HepG2 (cell line): ENCODE results near the gene ANKRD6. TPM values are rescaled to one million over a fixed set of nuclear protein-coding genes. Genes with fewer than 3 reads are reported as not detected.

Experiments used
- ATAC-seq: fragments of 200-7000 bp; cut with Tn5 transposase; 3 replicates; pipeline ENCODE4 v1.9.1; 2020; ENCODE audit warnings: mild to moderate bottlenecking, moderate library complexity
- BruUV-seq: library from RNA; stranded (reverse); fragments of 400-500 nt; replicated peaks from 2 replicates; lab custom pipeline; 2021; lab: Mats Ljungman, UMichigan
- CTCF ChIA-PET: fragments of 300-600 bp; formaldehyde crosslinking; extraction: SDS; loops from one replicate; lab custom pipeline; 2021; ENCODE audit warnings: low total read pairs, inconsistent platforms, low intra/inter-chr PET ratio; lab: Yijun Ruan, JAX
- POLR2A ChIA-PET: fragments of 350-600 bp; sonication (Branson Sonifier 250); formaldehyde crosslinking; loops from one replicate; lab custom pipeline; 2020; ENCODE audit warnings: antibody characterized with exemption, inconsistent platforms; lab: Yijun Ruan, JAX
- DNase-seq: peaks from one replicate; pipeline ENCODE4 v3.0.0-alpha.2; 2015; ENCODE audit warnings: low spot score
- FAIRE-seq: peaks from 3 replicates; lab custom pipeline; 2011; peaks lifted over from hg19 to GRCh38; lab: Jason Lieb, UNC
- H2AFZ ChIP-seq: one replicate; pipeline ENCODE4 v1.6.1; 2011; ENCODE audit warnings: low read length, inconsistent platforms
- H3K27ac ChIP-seq: fragments of 300-600 bp; 3 replicates; pipeline ENCODE4 v1.8.0; 2011; ENCODE audit warnings: mixed run types, mild to moderate bottlenecking, mixed read lengths, low read length, inconsistent platforms; ENCODE audit not compliant: insufficient read depth; ENCODE audit errors: extremely low read length
- H3K27me3 ChIP-seq, 2 experiments: fragments of 200-600 bp in 1 of 2; 2 replicates in 1 of 2; 3 replicates in 1 of 2; pipeline versions ENCODE4 v1.6.0 to v1.8.0; 2011; ENCODE audit warnings: low read length in 2 of 2, mild to moderate bottlenecking in 2 of 2, moderate library complexity in 2 of 2, inconsistent platforms in 1 of 2; ENCODE audit not compliant: insufficient read depth in 2 of 2, control insufficient read depth in 1 of 2
- H3K36me3 ChIP-seq, 2 experiments: fragments of 200-600 bp in 1 of 2; replicated peaks in 1 of 2; 2 replicates in 1 of 2; 3 replicates in 1 of 2; pipeline versions ENCODE4 v1.5.1 to v1.8.0; 2011; ENCODE audit warnings: low read length in 2 of 2, inconsistent platforms in 1 of 2; ENCODE audit not compliant: insufficient read depth in 2 of 2, control insufficient read depth in 1 of 2
- H3K4me1 ChIP-seq: 2 replicates; pipeline ENCODE4 v1.5.1; 2012; ENCODE audit warnings: low read length, inconsistent platforms; ENCODE audit not compliant: insufficient read depth
- H3K4me2 ChIP-seq: 2 replicates; pipeline ENCODE4 v1.6.0; 2011; ENCODE audit warnings: low read depth, low read length, inconsistent platforms
- H3K4me3 ChIP-seq, 3 experiments: fragments of 200-600 bp in 1 of 3; sonication (generic), shearing (Covaris generic) in 1 of 3; replicated peaks in 1 of 3; 2 replicates each; pipeline ENCODE4 v1.5.1; 2011 to 2016; ENCODE audit warnings: low read length in 3 of 3, inconsistent platforms in 2 of 3, low read depth in 2 of 3, mild to moderate bottlenecking in 2 of 3, control low read depth in 1 of 3, mixed read lengths in 1 of 3; ENCODE audit not compliant: insufficient read depth in 1 of 3
- H3K79me2 ChIP-seq: one replicate; pipeline ENCODE4 v1.6.1; 2011; ENCODE audit warnings: low read length, inconsistent platforms; ENCODE audit not compliant: insufficient read depth
- H3K9ac ChIP-seq: 2 replicates; pipeline ENCODE4 v1.6.0; 2011; ENCODE audit warnings: mild to moderate bottlenecking, low read depth, low read length, inconsistent platforms; ENCODE audit not compliant: insufficient read depth
- H3K9me3 ChIP-seq: 2 replicates; pipeline ENCODE4 v1.5.1; 2012; ENCODE audit warnings: mild to moderate bottlenecking, low read length
- H4K20me1 ChIP-seq: 2 replicates; pipeline ENCODE4 v1.6.0; 2011; ENCODE audit warnings: inconsistent platforms, mild to moderate bottlenecking, low read length, moderate library complexity; ENCODE audit not compliant: insufficient read depth
- DR1 ChIP-seq: sonication (generic); formaldehyde crosslinking; IDR thresholded peaks from 2 replicates; pipeline ENCODE4 v1.8.0; 2021; ENCODE audit warnings: mild to moderate bottlenecking, missing genetic modification reagents, inconsistent platforms
- ELF4 ChIP-seq: sonication (generic); formaldehyde crosslinking; IDR thresholded peaks from 2 replicates; pipeline ENCODE4 v1.5.0; 2020; ENCODE audit warnings: missing genetic modification reagents, mild to moderate bottlenecking, moderate library complexity, borderline replicate concordance
- GABPB1 ChIP-seq: IDR thresholded peaks from 2 replicates; pipeline ENCODE4 v1.6.1; 2016; ENCODE audit warnings: mild to moderate bottlenecking, missing genetic modification reagents, moderate library complexity, missing compliant biosample characterization
- GZF1 ChIP-seq: sonication (generic); formaldehyde crosslinking; IDR thresholded peaks from 2 replicates; pipeline ENCODE4 v1.5.1; 2020; ENCODE audit warnings: mild to moderate bottlenecking, missing genetic modification reagents
- HOXA3 ChIP-seq: sonication (generic); formaldehyde crosslinking; IDR thresholded peaks from 2 replicates; pipeline ENCODE4 v1.5.0; 2020; ENCODE audit warnings: missing genetic modification reagents
- MIER2 ChIP-seq: IDR thresholded peaks from 2 replicates; pipeline ENCODE4 v1.6.1; 2016; ENCODE audit warnings: missing biosample characterization, missing genetic modification reagents
- MYC ChIP-seq: sonication (generic); formaldehyde crosslinking; IDR thresholded peaks from 2 replicates; pipeline ENCODE4 v1.9.0; 2021; ENCODE audit warnings: missing genetic modification reagents, borderline replicate concordance
- SOX5 ChIP-seq: IDR thresholded peaks from 2 replicates; pipeline ENCODE4 v1.6.1; 2016; ENCODE audit warnings: borderline replicate concordance
- ZFX ChIP-seq: sonication (generic); formaldehyde crosslinking; IDR thresholded peaks from 2 replicates; pipeline ENCODE4 v1.4.0; 2020; ENCODE audit warnings: mild to moderate bottlenecking, low read depth, missing genetic modification reagents, moderate library complexity
- ZNF326 ChIP-seq: sonication (generic); formaldehyde crosslinking; IDR thresholded peaks from 2 replicates; pipeline ENCODE4 v1.4.0; 2020; ENCODE audit warnings: missing genetic modification reagents, borderline replicate concordance
- ZNF768 ChIP-seq: sonication (generic); formaldehyde crosslinking; IDR thresholded peaks from 2 replicates; pipeline ENCODE4 v1.4.0; 2020; ENCODE audit warnings: missing genetic modification reagents
- WGBS: methylation state at CpG from one replicate; pipeline ENCODE4 v1.1.6; 2017; ENCODE audit warnings: low lambda C conversion rate; 5-methylcytosine and 5-hydroxymethylcytosine counted together
- in situ Hi-C: cut with HindIII; loops from 2 replicates; pipeline ENCODE4 v1.10.0; 2017; ENCODE audit warnings: low pct_unique_long_range_greater_than_20kb; ENCODE audit not compliant: extremely low pct_ligation_motif_present
- intact Hi-C: fragments of 100-400 bp; cut with micrococcal nuclease; formaldehyde crosslinking; loops from one replicate; pipeline ENCODE4 v1.10.0; 2022; ENCODE audit not compliant: unreplicated experiment
- polyA plus RNA-seq, 8 experiments: library from polyadenylated mRNA; depleted of rRNA in 3 of 8; stranded (reverse) in 7 of 8; unstranded in 1 of 8; fragments of >200 nt; fragmentation: Illumina TruSeq in 4 of 8; extraction: Trizol in 4 of 8; gene quantifications; 2 replicates each; pipeline versions ENCODE4 v1.2.1 to v1.2.3, GENCODE V29; 2011 to 2016; ENCODE audit warnings: low read depth in 4 of 8, missing spikeins in 1 of 8, mixed read lengths in 1 of 8; ENCODE audit not compliant: insufficient read depth in 1 of 8
- total RNA-seq, 5 experiments: library from RNA; depleted of rRNA; stranded (reverse); fragments of >200 nt; fragmentation: Illumina TruSeq; extraction: Trizol; gene quantifications; 2 replicates each; pipeline ENCODE4 v1.2.3, GENCODE V29; 2016; ENCODE audit warnings: low read depth in 1 of 5
- TF ChIP-seq, protein P1 (sequence below): sonication (generic); formaldehyde crosslinking; IDR thresholded peaks from 2 replicates; pipeline ENCODE4 v1.4.0; 2020; ENCODE audit warnings: mild to moderate bottlenecking, missing genetic modification reagents
- TF ChIP-seq, protein P2 (sequence below): sonication (generic); formaldehyde crosslinking; IDR thresholded peaks from 2 replicates; pipeline ENCODE4 v1.8.0; 2022; ENCODE audit warnings: mild to moderate bottlenecking, missing genetic modification reagents, borderline replicate concordance
- TF ChIP-seq, protein P3 (sequence below): sonication (generic); formaldehyde crosslinking; IDR thresholded peaks from 2 replicates; pipeline ENCODE4 v1.9.0; 2021; ENCODE audit warnings: mild to moderate bottlenecking, missing genetic modification reagents

ANKRD6 gene
- total and polyA plus RNA-seq, 2 of the 13 experiments (the other 11 are each of a cell fraction or from before 2014, with no cell fraction given): 0.18 to 0.36 TPM

DNA sequence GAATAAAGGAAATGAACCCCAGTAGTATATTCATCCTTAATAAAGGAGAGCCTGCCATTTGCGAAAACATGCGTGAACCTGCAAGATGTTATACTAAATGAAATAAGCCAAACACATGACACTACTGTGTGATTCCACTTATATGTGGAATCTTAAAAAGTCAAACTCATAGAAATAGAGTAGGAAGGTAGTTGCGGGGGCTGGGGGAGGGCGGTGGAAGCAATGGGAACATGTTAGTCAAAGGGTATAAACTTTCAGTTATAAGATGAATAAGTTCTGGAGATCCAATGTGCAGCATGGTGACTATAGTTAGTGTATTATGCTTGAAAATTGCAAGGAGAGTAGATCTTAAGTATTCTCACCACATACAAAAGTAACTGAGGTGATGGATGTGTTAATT is 72.9 kb downstream of the ANKRD6 start:
- Histone ChIP-seq H3K27ac (no peak overlapping the region), H2AFZ (no peak overlapping the region), H3K79me2 (no peaks in the 10 kb centered on the region), H4K20me1 (no peaks in the 10 kb centered on the region), H3K9ac (no peak overlapping the region), H3K9me3 (no peaks in the 10 kb centered on the region), H3K4me1 (peaks cover 16% of the 10 kb centered on the region), H3K27me3 (no peaks in the 10 kb centered on the region; a peak in 1 of 5 replicates), H3K36me3 (no peaks in the 10 kb centered on the region), H3K4me3 (no peak overlapping the region), H3K4me2 (no peak overlapping the region)
- BruUV-seq: no TSS peak
- no peak for ATAC-seq
- POLR2A ChIA-PET: no interaction called here
- no peak for DNase-seq
- intact Hi-C loops (no loop called here), in situ Hi-C loops (no loop called here)
- no peak for FAIRE-seq
- CTCF ChIA-PET: no interaction called here
- WGBS: 92% methylated on average over 4 of the region's 4 CpGs
- no peak for TF ChIP-seq MYC (CRISPR knock-in tag)
- no peak for TF ChIP-seq ZNF768
- TF ChIP-seq, protein P1, sequence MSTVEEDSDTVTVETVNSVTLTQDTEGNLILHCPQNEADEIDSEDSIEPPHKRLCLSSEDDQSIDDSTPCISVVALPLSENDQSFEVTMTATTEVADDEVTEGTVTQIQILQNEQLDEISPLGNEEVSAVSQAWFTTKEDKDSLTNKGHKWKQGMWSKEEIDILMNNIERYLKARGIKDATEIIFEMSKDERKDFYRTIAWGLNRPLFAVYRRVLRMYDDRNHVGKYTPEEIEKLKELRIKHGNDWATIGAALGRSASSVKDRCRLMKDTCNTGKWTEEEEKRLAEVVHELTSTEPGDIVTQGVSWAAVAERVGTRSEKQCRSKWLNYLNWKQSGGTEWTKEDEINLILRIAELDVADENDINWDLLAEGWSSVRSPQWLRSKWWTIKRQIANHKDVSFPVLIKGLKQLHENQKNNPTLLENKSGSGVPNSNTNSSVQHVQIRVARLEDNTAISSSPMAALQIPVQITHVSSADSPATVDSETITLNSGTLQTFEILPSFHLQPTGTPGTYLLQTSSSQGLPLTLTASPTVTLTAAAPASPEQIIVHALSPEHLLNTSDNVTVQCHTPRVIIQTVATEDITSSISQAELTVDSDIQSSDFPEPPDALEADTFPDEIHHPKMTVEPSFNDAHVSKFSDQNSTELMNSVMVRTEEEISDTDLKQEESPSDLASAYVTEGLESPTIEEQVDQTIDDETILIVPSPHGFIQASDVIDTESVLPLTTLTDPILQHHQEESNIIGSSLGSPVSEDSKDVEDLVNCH (CRISPR knock-in tag): no peak
- no peak for TF ChIP-seq ZFX (CRISPR knock-in tag)
- TF ChIP-seq, protein P2, sequence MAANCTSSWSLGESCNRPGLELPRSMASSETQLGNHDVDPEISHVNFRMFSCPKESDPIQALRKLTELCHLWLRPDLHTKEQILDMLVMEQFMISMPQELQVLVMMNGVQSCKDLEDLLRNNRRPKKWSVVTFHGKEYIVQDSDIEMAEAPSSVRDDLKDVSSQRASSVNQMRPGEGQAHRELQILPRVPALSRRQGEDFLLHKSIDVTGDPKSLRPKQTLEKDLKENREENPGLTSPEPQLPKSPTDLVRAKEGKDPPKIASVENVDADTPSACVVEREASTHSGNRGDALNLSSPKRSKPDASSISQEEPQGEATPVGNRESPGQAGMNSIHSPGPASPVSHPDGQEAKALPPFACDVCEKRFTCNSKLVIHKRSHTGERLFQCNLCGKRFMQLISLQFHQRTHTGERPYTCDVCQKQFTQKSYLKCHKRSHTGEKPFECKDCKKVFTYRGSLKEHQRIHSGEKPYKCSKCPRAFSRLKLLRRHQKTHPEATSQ: no peak
- TF ChIP-seq MIER2 (CRISPR knock-in tag): no peak
- TF ChIP-seq GZF1: no peak
- TF ChIP-seq SOX5 (CRISPR knock-in tag): no peak
- TF ChIP-seq, protein P3, sequence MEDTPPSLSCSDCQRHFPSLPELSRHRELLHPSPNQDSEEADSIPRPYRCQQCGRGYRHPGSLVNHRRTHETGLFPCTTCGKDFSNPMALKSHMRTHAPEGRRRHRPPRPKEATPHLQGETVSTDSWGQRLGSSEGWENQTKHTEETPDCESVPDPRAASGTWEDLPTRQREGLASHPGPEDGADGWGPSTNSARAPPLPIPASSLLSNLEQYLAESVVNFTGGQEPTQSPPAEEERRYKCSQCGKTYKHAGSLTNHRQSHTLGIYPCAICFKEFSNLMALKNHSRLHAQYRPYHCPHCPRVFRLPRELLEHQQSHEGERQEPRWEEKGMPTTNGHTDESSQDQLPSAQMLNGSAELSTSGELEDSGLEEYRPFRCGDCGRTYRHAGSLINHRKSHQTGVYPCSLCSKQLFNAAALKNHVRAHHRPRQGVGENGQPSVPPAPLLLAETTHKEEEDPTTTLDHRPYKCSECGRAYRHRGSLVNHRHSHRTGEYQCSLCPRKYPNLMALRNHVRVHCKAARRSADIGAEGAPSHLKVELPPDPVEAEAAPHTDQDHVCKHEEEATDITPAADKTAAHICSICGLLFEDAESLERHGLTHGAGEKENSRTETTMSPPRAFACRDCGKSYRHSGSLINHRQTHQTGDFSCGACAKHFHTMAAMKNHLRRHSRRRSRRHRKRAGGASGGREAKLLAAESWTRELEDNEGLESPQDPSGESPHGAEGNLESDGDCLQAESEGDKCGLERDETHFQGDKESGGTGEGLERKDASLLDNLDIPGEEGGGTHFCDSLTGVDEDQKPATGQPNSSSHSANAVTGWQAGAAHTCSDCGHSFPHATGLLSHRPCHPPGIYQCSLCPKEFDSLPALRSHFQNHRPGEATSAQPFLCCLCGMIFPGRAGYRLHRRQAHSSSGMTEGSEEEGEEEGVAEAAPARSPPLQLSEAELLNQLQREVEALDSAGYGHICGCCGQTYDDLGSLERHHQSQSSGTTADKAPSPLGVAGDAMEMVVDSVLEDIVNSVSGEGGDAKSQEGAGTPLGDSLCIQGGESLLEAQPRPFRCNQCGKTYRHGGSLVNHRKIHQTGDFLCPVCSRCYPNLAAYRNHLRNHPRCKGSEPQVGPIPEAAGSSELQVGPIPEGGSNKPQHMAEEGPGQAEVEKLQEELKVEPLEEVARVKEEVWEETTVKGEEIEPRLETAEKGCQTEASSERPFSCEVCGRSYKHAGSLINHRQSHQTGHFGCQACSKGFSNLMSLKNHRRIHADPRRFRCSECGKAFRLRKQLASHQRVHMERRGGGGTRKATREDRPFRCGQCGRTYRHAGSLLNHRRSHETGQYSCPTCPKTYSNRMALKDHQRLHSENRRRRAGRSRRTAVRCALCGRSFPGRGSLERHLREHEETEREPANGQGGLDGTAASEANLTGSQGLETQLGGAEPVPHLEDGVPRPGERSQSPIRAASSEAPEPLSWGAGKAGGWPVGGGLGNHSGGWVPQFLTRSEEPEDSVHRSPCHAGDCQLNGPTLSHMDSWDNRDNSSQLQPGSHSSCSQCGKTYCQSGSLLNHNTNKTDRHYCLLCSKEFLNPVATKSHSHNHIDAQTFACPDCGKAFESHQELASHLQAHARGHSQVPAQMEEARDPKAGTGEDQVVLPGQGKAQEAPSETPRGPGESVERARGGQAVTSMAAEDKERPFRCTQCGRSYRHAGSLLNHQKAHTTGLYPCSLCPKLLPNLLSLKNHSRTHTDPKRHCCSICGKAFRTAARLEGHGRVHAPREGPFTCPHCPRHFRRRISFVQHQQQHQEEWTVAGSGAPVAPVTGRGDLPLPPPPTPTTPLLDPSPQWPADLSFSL: no peak
- no peak for TF ChIP-seq HOXA3 (CRISPR knock-in tag)
- TF ChIP-seq ZNF326 (CRISPR knock-in tag): no peak
- TF ChIP-seq GABPB1 (CRISPR knock-in tag): no peak
- TF ChIP-seq ELF4 (CRISPR knock-in tag): no peak
- TF ChIP-seq DR1: no peak
